GM21381 (cell line): ENCODE data around the gene FTO.

ENCODE experiments used
- ATAC-seq: cut with Tn5 transposase; IDR thresholded peaks from one replicate; pipeline ENCODE4 v1.9.1; 2021; ENCODE audit warnings: mild to moderate bottlenecking, moderate library complexity; ENCODE audit not compliant: unreplicated experiment

The FTO gene

DNA sequence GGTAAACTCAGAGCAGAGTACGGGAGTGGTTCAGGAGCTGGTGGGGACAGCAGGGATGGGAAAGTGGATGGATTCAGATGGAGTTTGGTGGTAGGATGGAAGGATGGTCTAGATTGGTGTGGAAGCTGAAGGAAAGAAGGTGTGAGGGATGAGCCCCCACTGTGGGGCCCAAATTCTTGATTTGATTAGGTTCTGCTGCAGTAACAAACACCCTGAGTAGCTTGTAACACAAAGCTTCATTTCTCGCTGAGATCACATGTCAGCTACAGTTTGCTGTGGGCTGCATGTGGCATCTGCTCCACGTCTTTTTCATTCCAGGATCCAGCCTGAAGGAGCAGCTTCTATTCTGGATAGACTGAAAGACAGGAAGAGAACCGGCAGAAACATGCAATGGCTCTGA is 438.8 kb downstream of the FTO start:
- ATAC-seq: no peak

GRCh38 chr16:54143410-54143809 is 439.5 kb downstream of the FTO start:
- no peak for ATAC-seq

DNA sequence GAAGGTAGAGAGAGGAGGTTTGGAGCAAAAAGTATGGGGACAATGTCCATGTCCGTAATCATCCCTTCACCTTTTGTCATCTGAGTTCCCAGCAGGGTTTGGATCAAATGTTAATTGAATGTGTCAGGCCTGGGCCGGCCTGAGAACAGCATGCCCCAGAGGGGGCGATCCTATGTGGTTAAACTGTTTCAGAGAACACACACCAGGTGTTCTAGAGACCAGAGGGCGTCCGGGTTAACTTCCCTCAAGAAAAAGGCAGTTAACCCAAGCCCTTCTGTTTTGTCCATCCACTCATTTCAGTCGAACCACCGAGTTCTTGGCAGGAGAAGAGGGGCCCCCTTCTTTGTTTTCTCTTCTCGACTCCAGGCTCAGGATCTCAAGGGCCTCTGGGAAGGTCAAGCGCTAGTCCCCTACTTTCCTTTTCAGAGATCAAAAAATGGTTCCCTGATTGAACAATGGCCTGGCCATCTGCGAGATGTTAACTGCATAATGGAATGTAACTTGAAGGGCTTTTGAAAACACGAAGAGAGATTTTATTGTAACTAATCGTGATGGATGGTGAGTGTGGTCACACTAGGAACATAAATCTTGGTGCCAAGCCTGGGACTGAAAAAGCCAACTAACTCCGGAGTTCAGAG is 440.1 kb downstream of the FTO start:
- no peak for ATAC-seq

- no peak for ATAC-seq
These were observed 440.6 kb downstream of the FTO start for GRCh38 chr16:54144572-54144947.

- no peak for ATAC-seq
These were observed 441.9 kb downstream of the FTO start for GRCh38 chr16:54145881-54146280.

DNA sequence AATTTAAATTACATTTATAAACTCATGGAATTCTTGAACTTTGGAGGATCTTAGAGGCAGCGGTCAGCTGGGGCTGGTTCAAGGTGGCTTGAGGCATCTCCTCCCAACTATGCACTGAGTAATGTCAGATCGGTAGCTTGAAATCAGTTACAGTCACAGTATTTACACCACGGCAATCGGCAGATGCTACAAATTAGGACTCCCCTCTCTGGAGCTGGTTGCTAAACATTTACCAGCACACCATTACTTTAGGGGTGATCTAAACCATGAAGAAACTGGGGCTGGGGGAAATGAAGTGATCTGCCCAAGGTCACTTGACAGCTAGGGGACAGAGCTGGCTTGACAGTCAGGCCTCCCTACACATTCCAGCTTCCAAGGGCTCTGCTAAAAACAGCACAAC is 445.0 kb downstream of the FTO start:
- no peak for ATAC-seq

DNA sequence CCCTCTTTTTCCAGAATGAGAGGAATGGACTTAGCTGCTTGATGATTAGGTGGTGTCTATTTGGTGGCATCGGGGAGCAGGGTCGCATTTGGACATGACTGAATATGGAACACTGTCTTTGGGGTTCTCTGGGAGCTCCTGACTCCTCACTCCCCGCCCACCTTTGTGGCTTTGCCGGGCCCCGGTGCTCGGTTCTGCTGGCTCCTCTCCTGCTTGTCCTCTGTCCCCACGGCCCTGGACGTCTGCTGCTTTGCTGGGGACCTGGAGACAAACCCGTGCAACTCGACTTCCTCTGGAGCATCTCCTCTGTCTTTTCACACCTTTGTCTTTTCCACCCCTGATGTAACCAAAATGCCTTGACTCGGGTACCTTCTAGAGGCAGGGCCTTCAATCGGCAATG is 446.9 kb downstream of the FTO start:
- ATAC-seq: no peak

DNA sequence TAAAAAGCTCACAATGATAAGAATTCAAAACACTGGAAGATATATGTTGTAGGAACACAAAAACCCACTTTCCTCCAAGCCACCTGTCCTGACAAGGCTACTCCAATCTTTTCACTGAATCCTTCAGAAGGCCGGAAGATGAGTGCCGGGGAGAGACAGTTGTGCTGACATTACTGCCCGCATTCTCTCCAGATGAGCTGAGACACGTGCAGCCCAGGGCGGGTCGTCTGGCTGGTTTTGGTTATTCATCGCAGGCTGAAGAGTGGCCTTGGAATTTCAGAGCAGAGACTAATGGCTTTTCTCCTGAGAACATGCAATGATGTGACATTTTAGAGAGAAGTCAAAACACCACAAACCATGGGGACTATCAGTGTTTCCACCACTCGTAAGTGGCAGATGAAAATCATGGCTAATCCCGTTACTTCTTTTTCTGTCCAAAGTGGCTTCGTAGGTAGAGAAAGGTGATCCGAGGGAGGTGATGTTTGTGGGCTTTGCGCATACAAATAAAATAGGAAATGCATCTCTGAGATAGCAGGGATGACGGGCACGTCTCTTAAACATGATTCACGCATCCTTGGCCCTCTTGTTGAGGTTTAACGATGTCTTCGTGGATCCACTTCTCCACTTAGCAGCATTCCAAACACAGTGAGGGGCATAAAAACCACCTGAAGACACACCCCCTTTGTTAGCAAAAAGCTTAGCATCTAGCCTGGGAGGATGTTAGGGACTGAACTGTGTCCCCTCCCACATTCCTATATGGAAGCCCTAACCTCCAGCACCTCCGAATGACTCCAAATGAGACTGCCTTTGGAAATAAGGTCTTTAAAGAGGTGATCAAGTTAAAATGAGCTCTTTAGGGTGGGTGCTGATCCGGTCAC is 448.6 kb downstream of the FTO start:
- no peak for ATAC-seq

DNA sequence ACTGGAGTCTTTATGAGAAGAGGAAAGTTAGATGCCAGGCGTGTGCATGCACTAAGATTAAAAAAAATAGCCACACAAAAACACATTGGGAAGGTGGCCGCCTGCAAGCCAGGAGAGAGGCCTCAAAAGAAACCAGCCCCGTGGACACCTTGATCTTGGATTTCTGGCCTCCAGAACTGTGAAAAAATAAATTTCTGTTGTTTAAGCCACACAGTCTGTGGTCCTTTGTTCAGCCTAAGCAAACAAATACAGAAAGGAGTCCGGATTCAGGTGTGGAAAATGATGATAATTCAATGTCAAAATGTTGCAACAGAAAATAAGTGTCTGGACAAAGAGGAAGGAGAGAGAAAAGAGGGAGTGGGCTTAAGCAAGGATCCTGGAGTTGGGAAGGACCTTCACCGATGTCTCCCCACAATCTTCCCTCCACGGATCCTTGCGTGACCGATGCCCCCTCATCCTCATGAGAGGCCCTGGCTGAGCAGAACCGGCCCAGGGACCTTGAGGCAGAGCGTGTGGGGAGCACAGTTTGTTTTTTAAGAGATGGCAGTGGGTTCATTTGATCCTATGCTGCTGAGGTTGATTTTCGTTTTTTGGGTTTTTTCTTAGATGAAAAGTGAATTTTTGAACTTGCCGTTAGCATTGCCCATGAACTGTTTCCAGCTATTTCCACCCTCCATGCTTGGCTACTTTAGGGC is 449.4 kb downstream of the FTO start:
- ATAC-seq: no peak

GRCh38 chr16:54156349-54156748 is 452.4 kb downstream of the FTO start:
- ATAC-seq: no peak

- no peak for ATAC-seq
These were observed 455.0 kb downstream of the FTO start for GRCh38 chr16:54158986-54159385.

DNA sequence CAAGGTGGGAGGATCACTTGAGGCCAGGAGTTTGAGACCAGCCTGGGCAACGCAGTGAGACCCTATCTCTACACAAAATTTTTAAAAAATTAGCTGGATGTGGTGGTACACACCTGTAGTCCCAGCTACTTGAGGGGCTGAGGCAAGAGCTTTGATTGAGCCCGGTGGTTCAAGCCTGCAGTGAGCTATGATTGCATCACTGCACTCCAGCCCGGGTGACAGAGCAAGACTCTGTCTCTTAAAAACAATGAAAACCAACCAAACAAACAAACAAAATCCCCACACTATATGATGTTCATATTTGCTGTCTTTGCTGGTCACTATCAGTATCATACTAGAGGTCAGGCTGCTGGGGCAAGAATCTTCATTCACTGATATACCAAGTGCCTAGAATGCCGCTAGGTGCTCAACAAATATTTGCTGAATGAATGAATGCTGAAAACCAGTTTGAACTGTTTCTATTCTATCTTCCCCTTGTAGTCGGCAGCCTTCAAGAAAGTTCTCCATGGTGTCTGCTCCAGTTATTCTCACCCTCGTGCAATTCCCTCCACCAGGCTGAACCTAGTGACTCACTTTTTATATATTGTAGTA is 455.6 kb downstream of the FTO start:
- ATAC-seq: no peak

- no peak for ATAC-seq
These were observed 456.4 kb downstream of the FTO start for GRCh38 chr16:54160252-54160860.

DNA sequence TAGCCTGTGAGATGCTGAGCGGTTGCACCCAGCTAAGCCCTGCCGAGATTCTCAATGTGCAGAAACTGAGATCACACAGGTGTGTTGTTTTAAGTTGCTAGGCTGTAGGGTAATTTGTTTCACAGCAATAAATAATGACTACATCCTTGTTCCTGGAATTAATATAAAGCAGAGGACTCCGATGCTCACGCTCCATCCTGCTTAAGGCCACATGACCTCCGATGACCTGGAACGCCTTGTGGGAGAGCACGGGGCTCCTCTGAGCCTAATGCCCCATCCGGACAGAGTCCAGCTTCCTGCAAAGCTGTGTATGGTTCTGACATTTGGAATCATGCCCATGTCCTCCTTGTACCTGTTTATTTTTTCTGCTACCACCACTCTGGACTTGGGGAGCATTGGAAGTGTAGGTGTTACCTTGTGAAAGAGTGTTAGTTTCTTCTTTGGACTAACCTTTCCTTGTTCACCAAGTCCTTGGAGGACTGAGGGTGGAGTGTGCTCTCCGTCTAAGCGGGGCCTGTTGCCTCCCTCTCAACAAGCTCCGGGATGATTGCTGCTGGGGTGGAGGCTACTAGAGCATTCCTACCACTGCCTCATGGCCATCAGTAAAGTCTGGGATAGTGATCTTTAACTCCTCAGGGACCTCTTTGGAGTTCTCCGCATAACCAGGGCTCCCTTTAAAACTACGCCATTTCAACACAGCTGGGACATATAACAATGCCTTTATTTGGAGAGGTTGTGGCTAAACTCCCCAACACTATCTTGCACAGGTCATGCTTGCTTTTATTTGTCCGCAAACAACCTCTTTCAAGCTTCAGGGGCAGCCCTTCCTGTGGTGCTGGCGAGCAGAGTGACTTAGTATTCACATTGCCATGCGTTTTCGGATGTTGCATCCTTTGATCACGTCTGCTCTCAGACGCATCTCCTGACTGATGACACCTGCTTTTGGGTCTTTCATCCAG is 457.3 kb downstream of the FTO start:
- no peak for ATAC-seq

- no peak for ATAC-seq
These were observed 459.4 kb downstream of the FTO start for GRCh38 chr16:54163197-54163843.

DNA sequence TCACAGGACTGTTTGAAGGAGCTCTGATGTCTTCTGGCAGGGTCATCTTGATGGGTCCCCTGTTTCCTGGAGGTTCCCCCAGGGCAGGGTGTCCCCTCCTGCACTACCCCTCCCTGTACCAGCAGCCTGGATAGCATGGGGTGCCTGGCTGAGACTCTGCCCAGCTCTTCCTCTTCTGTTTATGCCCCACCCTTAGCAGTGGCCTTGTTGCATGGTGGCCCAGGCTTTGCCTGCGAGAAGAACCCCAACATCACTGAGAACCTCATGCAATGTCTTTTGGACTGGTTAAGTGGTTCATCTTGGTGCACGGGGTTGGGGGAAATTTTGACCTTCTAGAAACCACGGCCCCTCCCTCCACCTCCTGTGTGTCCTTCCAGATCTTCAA is 460.8 kb downstream of the FTO start:
- ATAC-seq: no peak

- no peak for ATAC-seq
These were observed 461.4 kb downstream of the FTO start for GRCh38 chr16:54165174-54165911.

DNA sequence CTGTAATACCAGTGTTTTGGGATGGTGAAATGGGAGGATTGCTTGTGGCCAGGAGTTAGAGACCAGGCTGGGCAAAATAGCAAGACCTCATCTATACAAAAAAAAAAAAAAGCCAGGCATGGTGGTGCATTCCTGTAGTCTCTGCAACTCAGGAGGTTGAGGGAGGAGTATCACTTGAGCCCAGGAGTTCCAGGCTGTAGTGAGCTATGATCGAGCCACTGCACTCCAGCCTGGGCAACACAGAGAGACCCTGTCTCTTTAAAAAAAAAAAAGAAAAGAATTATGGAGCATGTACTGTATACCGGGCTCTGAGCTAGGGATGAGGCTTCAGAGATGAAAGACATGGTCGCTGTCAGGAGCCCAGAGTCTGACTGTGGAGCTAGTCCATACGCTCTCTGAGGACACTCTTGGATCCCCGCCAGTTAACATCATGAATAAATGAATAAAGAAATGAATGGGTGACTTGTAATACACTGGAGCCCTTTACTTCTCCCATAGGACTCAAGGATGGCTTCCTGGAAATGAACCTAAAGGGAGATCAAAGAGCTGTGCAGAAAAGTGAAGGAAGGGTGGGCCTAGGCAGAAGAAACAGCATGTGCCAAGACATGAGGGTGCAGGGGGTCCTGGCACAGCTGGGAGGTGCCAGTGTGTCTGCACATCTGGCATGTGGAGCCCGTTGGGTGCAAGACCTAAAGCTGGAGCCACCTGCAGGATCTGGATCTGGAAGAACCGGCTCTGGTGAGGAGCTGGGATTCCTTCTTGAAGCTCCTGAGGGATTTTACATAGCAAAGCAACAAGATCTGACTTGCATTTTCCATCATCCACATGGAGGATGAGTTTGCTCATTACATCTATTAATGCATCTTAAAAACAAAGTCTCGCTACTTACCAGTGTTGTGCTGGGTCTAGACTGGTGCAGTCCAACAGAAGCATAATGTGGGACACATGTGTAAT is 462.2 kb downstream of the FTO start:
- ATAC-seq: no peak
